ENCODE data around the gene CDHR2. TPM values are rescaled to one million over a fixed set of nuclear protein-coding genes. Genes with fewer than 3 reads are reported as not detected.
A peak's percentile ranks its signal among the peaks of the same experiment; 100 is the strongest.

CDHR2 gene
- total RNA-seq, 1 donor from 2014 or later, result 1.6 TPM

GRCh38 chr5:176531902-176532493 lies 17.1 kb upstream of the CDHR2 start:
- no peak overlapping the region for H3K27ac Mint-ChIP-seq
- H3K9me3 Mint-ChIP-seq (ENCODE audit: low read depth), result no peaks in the 10 kb centered on the region
- H3K27me3 Mint-ChIP-seq, result no peaks in the 10 kb centered on the region
- H3K4me1 Mint-ChIP-seq (ENCODE audit: low read depth), result peaks cover 23% of the 10 kb centered on the region
- no peak for TF ChIP-seq CTCF (IDR thresholded peaks at IDR 0.05; ENCODE audit: unreplicated experiment)
- H3K4me3 Mint-ChIP-seq (ENCODE audit: low read depth), result no peak overlapping the region
- peaks cover 5% of the 10 kb centered on the region for H3K36me3 Mint-ChIP-seq (ENCODE audit: insufficient read depth)
- no peak for DNase-seq (ENCODE audit: low spot score, unreplicated experiment)

GRCh38 chr5:176532795-176533194 lies 16.3 kb upstream of the CDHR2 start:
- Mint-ChIP-seq H3K27ac (no peak overlapping the region), H3K36me3 (ENCODE audit: insufficient read depth) (peaks cover 5% of the 10 kb centered on the region), H3K4me1 (ENCODE audit: low read depth) (peaks cover 23% of the 10 kb centered on the region), H3K9me3 (ENCODE audit: low read depth) (no peaks in the 10 kb centered on the region), H3K4me3 (ENCODE audit: low read depth) (no peak overlapping the region), H3K27me3 (no peaks in the 10 kb centered on the region)
- TF ChIP-seq CTCF (IDR thresholded peaks at IDR 0.05; ENCODE audit: unreplicated experiment), result no peak
- no peak for DNase-seq (ENCODE audit: low spot score, unreplicated experiment)

GRCh38 chr5:176533390-176533789 lies 15.8 kb upstream of the CDHR2 start:
- Mint-ChIP-seq H3K27ac (peak overlapping the region; percentile 71), H3K36me3 (ENCODE audit: insufficient read depth) (peaks cover 4% of the 10 kb centered on the region), H3K27me3 (no peaks in the 10 kb centered on the region), H3K4me3 (ENCODE audit: low read depth) (peak overlapping the region; percentile 38), H3K4me1 (ENCODE audit: low read depth) (peaks cover 25% of the 10 kb centered on the region), H3K9me3 (ENCODE audit: low read depth) (no peaks in the 10 kb centered on the region)
- DNase-seq (ENCODE audit: low spot score, unreplicated experiment), result no peak
- no peak for TF ChIP-seq CTCF (IDR thresholded peaks at IDR 0.05; ENCODE audit: unreplicated experiment)

GRCh38 chr5:176533894-176534611 lies 15.1 kb upstream of the CDHR2 start:
- no peak for DNase-seq (ENCODE audit: low spot score, unreplicated experiment)
- H3K9me3 Mint-ChIP-seq (ENCODE audit: low read depth), result no peaks in the 10 kb centered on the region
- peaks cover 25% of the 10 kb centered on the region for H3K4me1 Mint-ChIP-seq (ENCODE audit: low read depth)
- no peaks in the 10 kb centered on the region for H3K27me3 Mint-ChIP-seq
- peaks cover 4% of the 10 kb centered on the region for H3K36me3 Mint-ChIP-seq (ENCODE audit: insufficient read depth)
- peak overlapping the region; percentile 97 for H3K4me3 Mint-ChIP-seq (ENCODE audit: low read depth)
- peak overlapping the region; percentile 49 for H3K27ac Mint-ChIP-seq
- TF ChIP-seq CTCF (IDR thresholded peaks at IDR 0.05; ENCODE audit: unreplicated experiment), result no peak

GRCh38 chr5:176534640-176535039 lies 14.5 kb upstream of the CDHR2 start:
- no peak for TF ChIP-seq CTCF (IDR thresholded peaks at IDR 0.05; ENCODE audit: unreplicated experiment)
- peaks cover 25% of the 10 kb centered on the region for H3K4me1 Mint-ChIP-seq (ENCODE audit: low read depth)
- H3K27ac Mint-ChIP-seq, result peak overlapping the region; percentile 79
- peaks cover 3% of the 10 kb centered on the region for H3K36me3 Mint-ChIP-seq (ENCODE audit: insufficient read depth)
- H3K27me3 Mint-ChIP-seq, result no peaks in the 10 kb centered on the region
- no peak for DNase-seq (ENCODE audit: low spot score, unreplicated experiment)
- H3K4me3 Mint-ChIP-seq (ENCODE audit: low read depth), result peak overlapping the region; percentile 97
- H3K9me3 Mint-ChIP-seq (ENCODE audit: low read depth), result no peaks in the 10 kb centered on the region
